Erythroblast (primary cell): ENCODE measurements around the gene KCNG4.

Experiments used
- DNase-seq, 2 experiments: peaks; one replicate each; lab custom pipeline; 2025; lab: John Stamatoyannopoulos, UW
- GATA1 ChIP-seq: IDR thresholded peaks from 2 replicates; pipeline ENCODE4 v1.6.1; 2011; ENCODE audit warnings: low read depth, mild to moderate bottlenecking, control low read depth, low read length, moderate library complexity
- POLR2A ChIP-seq: IDR thresholded peaks from 2 replicates; pipeline ENCODE4 v1.6.1; 2011; ENCODE audit warnings: mild to moderate bottlenecking, low read length

Gene KCNG4

DNA sequence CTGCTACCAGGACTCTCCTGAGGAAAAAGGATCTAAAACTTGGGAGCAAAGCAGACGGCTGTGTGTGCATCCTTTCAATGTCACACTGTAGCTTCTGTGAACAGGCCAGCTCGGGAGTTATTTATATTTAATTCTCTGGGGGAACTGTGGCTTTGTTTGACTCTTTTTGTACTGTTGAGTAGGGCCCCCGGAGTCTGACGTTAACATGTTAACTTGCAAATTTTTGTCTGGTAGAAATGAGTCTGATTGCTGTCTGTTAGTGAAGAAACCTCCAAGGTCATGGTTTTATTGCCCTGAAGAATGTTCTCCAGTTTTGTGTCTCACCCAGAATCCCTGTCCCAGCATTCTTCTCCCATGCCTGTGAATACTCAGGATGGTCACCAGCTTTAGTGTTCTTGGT, 14.2 kb upstream of the KCNG4 start:
- TF ChIP-seq GATA1 (no peak), POLR2A (no peak)
- DNase-seq: no peak

GRCh38 chr16:84253173-84253572, 13.4 kb upstream of the KCNG4 start:
- DNase-seq: no peak
- TF ChIP-seq GATA1: no peak
- TF ChIP-seq POLR2A: no peak

DNA sequence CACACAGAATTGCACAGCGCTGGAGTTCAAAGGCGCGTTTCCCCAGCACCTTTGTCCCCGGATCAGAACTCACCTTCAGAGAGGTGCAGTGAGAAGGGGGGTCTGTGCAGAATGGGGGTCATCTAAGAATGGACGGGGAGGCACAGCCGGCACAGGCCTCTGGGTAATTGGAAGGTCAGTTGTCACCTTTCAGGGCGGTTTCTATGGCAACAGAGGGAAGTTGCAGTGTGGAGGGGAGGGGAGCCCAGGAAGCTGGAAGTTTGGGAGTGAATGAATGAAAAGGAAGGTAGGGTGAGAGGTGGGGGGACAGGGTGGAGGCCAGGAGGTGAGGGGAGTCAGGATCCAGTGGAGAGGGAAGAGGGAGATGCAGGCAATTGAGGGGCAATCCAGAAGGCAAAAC, 12.4 kb upstream of the KCNG4 start:
- TF ChIP-seq GATA1 (no peak), POLR2A (no peak)
- no peak for DNase-seq

DNA sequence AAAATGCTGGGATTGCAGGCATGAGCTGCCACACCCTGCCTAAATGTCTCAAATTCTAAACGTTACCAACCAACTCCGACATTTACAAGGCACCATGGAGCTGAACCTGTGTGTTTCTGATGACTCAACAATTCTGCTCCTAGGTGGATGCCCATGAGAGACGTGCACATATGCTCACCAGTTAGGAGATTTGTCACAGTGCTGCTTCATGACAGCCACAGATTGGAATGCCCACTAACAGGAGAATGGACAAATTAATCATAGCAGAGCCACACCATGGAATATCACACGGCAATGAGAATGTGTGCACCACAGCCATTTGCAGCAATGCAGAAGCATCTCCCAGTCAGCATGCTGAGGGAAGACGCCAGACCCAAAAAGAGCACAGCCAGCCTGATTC, 8.0 kb upstream of the KCNG4 start:
- TF ChIP-seq POLR2A (no peak), GATA1 (no peak)
- no peak for DNase-seq

DNA sequence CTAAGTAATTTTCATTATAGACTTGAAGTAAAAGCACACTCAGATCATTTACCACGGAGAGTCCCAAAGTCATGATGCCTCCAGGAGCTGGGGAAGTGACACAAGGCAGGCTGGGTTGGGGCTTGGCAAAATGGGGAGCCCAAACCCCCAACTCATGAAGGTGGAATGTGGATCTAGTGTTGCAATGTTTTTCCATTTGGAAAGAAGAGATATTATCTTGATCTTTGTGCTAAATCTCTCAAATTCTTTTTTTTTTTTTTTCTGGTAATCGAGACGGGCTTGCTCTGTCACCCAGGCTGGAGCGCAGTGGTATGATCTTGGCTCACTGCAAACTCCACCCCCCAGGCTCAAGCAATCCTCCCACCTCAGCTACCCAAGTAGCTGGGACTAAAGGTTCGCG, 7.5 kb upstream of the KCNG4 start:
- TF ChIP-seq POLR2A: no peak
- no peak for TF ChIP-seq GATA1
- DNase-seq: no peak

- DNase-seq: no peak
- TF ChIP-seq GATA1: no peak
- no peak for TF ChIP-seq POLR2A
These were observed 6.9 kb upstream of the KCNG4 start for GRCh38 chr16:84246679-84247077.

DNA sequence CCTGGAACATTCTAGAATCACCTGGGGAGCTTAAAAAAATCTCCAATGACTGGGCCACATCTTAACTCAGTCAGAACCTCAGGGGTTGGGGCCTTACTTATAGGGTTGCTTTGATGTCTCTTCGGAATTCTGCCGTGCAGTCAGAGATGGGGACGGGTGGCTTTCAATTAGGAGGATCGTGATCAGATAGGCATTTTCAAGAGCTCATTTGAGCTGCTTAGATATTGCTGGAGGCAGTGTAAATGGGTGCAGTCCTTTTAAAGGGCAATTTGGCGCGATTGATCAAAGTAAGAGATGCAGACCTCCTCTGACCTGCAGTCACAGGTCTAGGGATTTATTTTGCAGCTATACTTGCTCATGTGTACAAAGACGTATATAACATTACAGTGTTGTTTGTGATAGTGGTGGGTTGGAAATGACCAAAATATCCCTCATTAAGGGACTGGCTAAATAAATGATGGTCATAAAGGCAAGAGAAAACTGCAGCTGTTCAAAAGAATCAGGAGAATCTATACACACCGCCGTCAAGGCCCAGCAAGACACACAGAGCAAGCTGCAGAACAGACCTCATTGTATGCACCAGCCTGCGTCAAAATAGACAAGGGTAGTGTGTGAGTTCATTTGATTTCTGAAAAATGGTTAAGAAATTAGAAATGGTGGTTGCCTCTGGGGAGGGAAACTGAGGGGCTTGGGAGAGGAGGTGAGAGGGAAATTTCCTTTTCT, 6.3 kb upstream of the KCNG4 start:
- DNase-seq: no peak
- TF ChIP-seq POLR2A (no peak), GATA1 (no peak)

GRCh38 chr16:84244728-84245127, 4.9 kb upstream of the KCNG4 start:
- no peak for DNase-seq

GRCh38 chr16:84243732-84244131, 3.9 kb upstream of the KCNG4 start:
- TF ChIP-seq POLR2A (no peak), GATA1 (no peak)
- no peak for DNase-seq

More at GRCh38 chr16:84244728-84245127, 4.9 kb upstream of the KCNG4 start:
- TF ChIP-seq GATA1 (no peak), POLR2A (no peak)

- TF ChIP-seq GATA1 (no peak), POLR2A (no peak)
- DNase-seq: no peak
These were observed 3.0 kb upstream of the KCNG4 start for GRCh38 chr16:84242839-84243238.

- DNase-seq: no peak
- TF ChIP-seq POLR2A (no peak), GATA1 (no peak)
These were observed 2.0 kb upstream of the KCNG4 start for GRCh38 chr16:84241778-84242177.

DNA sequence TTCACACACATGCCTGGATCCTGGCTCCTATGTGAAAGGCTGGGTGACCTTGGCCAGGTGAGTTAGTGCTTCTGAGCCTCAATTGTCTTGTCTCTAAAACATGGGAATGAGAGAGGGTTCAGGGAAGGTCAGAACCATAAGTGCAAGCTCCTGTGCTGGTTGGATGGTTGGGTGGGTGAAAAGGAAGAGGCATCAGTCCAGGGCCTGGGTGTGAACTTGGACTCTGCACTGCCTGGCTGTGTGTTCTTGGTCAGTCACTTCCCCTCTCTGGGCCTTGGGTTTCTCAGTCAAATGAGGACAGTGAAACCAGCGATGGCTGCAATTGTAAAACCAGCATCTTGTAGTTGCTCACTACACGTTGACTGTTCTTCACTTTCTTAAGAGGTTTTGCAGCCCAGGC, 643 bp upstream of the KCNG4 start:
- TF ChIP-seq POLR2A: no peak
- TF ChIP-seq GATA1: no peak
- no peak for DNase-seq

DNA sequence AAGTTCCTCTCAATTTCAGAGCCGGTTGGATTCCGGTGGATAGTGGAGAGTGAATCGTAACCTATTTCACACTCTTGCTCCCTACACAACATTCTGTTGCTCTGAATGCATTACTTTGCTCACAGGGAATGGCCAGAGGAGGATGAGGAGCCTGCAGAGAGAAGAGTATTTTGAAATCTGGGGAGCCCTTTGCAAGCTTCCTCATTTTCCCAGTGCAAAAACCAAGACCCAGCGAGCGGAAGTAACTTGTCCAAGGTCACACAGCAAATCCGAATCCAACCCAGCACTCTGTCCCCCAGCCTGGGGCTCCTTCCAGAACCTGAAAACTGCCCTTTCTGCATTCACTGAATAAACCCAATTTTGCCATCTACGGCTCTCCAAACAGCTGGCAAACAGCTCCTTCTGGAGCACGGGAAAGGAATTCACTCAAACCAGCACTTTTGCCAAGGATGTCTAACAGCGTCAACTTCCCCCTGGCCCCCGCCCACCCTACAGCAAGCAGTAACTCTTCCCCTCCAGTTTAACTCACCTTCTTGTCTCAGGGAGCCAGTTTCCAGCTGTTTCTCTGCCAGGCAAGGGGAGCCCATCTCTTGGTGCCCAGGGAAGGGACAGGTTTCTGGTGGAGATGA, 557 bp downstream of the KCNG4 start:
- no peak for TF ChIP-seq POLR2A
- TF ChIP-seq GATA1: no peak
- no peak for DNase-seq

DNA sequence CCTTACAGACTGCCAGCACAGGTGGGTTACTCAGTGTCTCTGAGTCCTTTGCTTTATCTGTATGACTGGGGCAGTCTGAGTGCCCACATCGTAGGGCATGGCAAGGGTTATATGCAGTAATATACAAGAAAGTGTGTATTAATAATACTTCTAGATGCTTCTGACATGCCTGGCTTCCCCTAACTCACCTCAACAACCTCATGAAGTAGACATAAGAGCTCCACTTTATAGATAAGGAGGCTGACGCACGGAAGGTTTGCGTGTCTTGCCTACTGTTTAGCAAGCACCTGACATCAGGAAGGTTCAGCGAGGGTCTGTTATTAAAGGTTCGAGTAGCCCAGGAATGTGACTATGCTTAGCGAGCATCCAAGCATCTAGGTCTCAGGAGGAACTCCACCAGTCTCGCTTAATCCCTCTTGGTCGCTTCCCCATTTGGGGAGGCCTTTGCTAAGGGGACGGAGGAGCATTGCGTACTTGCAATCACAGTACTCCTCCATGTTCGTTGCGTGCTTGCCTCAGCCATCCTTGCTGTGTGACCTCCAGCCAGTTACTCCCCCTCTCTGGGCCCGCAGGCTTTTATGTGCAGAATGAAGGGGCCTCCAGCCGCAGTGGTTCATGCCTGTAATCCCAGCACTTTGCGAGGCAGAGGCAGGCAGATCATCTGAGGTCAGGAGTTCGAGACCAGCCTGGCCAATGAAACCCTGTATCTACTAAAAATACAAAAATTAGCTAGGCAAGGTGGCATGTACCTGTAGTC, 1.6 kb downstream of the KCNG4 start:
- no peak for TF ChIP-seq POLR2A
- no peak for TF ChIP-seq GATA1

More for the DNA sequence above, 1.6 kb downstream of the KCNG4 start:
- DNase-seq: no peak
